Left renal cortex interstitium (tissue), 4 donors: Measurements from ENCODE around the gene PFKFB2. TPM values are rescaled to one million over a fixed set of nuclear protein-coding genes. Genes with fewer than 3 reads are reported as not detected.
"Not testable (repeated sequence)": the region's sequence is repeated elsewhere in the genome, so short reads cannot be mapped to it uniquely, and the experiment has no call there.

Experiments
- DNase-seq, 4 donors: peaks; one replicate each; pipeline ENCODE4 v3.0.0-alpha.2; 2013; ENCODE audit warnings: low read depth in 4 of 4, low spot score in 2 of 4, missing footprints in 1 of 4
- polyA plus RNA-seq, 4 donors: library from polyadenylated mRNA; unstranded; fragments of 120-200 nt; gene quantifications; one replicate each; pipeline ENCODE4 v1.2.1, GENCODE V29; 2013; ENCODE audit not compliant: insufficient read length in 4 of 4

The PFKFB2 gene
- polyA plus RNA-seq, 4 donors = 11.9 to 24.7 (median 17.0) TPM

GRCh38 chr1:207035877-207036551 lies 17.1 kb upstream of the PFKFB2 start:
- no peak for DNase-seq

DNA sequence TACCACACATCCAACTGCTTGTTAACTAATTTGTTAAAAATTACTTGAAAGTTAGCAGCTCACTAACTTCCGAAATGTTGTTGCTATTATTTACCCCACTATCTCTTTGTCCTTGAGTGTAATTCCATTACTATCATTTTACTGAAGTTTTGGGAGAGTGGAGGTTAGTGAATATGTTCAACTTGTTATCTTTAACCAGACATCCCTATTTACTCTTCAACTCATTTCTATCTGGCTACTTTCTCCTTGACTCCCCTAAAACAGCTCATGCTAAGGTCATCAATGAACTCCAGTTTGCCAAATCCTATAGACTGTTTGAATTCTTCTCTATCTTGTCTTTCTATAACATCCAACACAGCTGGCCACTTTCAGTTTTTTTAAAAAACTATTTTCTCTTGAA lies 16.2 kb upstream of the PFKFB2 start:
- DNase-seq = no peak

DNA sequence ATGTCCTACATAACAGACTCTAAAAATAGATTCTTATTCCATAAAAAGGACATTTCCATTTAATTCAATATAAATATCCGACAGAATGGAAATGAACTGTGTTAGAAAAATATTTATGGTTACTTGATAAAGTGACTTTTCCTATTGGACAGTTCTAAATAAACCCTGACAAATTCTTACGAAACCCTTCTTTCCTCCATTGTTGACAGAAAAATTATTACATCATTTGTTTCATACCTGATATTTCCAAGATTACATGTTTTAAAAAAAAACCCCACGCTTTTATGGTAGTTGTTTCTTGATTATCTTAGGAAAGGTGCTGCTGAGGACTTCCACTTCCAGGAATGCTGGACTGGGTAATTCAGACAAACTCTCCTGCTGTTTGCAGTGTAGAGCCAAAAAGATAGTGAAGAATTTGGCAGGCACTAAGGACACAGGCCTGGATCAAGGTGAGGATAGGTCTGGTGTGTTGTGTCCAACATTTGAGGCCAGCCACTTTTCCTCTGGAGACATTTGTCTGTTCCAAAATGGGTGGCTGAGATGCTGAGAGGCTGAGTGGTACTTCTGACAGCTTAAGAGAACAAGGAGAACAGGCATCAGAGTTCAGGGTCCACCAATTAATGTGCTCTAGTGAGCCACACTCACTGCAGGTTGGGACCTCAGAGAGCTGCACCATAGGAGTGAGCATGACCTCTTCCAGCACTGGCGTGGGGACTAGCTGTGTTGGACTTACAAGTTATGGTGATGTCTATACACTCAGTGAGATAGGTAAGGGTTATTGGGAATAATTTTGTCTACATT lies 13.5 kb upstream of the PFKFB2 start:
- no peak for DNase-seq

DNA sequence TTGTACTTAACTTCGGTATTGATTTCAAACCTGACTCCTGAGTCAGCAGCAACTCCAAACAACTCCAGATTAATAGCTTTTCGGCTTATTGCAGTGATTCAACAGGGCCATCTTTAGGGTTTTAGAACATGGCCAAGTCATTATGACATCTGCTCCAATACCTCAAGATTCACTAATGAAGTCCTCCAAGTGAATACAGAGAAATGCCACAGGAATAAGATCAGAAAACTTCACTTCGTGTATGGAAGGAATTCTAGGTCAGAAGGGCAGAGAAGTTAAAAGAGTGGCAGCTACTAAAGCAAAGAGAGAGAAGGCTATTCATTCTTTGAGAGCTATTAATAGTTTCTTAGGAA lies 12.9 kb upstream of the PFKFB2 start:
- DNase-seq = no peak

- not testable (repeated sequence) for DNase-seq
Measured at GRCh38 chr1:207041397-207041796, 11.7 kb upstream of the PFKFB2 start.

GRCh38 chr1:207045453-207045852 lies 7.6 kb upstream of the PFKFB2 start:
- no peak for DNase-seq

DNA sequence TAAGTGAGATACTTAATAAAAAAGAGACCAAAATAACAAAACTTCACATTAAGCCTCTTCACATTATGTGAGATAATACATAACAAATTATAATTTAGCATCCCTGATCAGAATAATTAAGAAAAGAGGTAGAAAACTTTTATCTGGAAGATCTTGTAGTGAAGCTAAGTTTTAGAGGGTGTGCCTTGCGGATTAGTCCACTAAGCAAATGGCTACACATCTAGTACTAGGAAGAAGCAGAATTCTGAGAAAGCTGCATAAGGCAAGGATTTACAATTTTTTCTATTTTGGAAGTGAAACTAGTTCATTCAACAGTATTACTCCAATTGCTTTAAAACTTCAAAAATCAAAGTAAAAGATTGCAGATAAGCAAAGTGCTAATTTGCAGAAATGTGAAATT lies 5.6 kb upstream of the PFKFB2 start:
- no peak for DNase-seq

GRCh38 chr1:207048041-207048440 lies 5.0 kb upstream of the PFKFB2 start:
- no peak for DNase-seq

- no peak for DNase-seq
Measured at GRCh38 chr1:207049054-207049453, 4.0 kb upstream of the PFKFB2 start.

GRCh38 chr1:207049514-207049913 lies 3.6 kb upstream of the PFKFB2 start:
- no peak for DNase-seq

DNA sequence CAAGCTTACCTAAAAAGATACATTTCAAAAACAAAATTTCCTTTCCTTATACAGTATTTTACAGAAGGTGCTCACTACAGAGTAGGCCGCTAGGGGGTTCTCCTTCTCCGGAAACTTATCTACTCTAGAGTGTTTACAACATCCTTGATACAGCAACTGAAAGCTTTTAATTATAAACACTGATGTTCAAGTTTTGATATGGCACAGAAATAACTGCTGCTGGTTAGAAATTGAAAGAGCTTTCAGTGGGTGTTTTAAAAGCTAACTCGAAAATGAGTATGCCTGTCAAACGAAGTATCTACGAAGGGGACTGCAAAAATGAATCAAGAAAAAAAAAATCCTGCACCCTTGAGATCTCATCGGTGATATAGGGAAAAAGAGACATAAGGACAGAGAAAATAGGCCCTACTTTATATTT lies 3.1 kb upstream of the PFKFB2 start:
- DNase-seq = no peak

- DNase-seq = peak; percentile 82 to 93 (median 90)
Measured at GRCh38 chr1:207050480-207051190, 2.4 kb upstream of the PFKFB2 start.

DNA sequence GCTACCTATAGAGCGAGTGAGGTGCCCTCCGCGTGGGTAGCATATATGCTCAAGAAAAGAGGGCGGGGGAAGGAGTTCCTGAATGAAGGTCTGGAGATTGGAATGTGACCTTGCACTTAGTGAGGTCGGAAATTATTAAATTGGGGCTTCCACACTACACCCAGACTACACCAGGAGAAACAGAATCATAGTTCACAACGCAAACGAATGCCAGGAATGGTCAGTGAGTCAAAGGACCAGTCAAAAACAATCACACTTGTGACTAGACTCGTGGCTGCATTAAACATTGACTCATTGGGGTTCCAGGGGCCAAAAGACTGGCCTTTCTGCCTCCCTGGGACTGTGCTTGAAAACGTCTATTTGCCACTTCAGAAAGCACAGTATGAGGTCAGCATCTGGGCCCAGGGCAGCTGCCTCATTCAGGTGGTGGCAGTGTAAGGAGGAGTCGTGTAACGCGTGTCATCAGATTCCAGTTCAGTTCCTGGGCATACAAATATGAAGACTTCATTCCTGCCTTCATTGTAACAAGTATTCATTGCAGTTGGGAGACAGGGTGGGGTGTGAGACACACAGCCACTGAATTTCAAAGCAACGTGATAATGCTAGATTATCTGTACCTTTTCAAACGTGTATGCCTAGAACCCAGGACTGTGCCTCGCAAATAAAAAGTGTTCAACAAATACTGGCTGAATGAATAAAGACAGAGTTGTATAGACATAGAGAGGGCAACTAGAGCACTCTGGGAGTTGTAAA lies 1.7 kb upstream of the PFKFB2 start, which contains the start of gene YOD1:
YOD1 (minus strand) TSS at position 18 of the 753 bp plus-strand sequence. CDS start 178 bp downstream, outside the sequence.
- no peak for DNase-seq

GRCh38 chr1:207054491-207054890 lies 1.4 kb downstream of the PFKFB2 start:
- no peak for DNase-seq

GRCh38 chr1:207055386-207056001 lies 2.4 kb downstream of the PFKFB2 start:
- DNase-seq = no peak

DNA sequence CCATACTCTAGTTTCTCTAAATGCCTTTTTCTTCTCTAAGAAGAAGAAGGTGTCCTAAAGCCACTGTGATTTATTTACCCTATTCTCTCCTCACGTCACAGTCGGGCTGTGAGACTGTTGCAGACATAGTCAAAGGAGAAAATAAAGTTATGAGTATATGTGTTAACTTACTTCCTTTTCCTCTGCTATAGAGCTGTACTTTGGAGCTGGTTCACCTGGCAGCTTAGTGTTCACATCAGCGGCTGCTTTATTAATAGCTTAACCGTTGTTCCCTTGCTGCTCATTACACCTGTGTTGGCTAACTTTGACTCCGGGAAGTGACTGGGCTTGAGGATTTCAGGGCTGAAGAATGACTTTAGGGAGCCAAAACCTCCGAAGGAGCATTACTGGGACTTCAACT lies 3.6 kb downstream of the PFKFB2 start:
- no peak for DNase-seq

DNA sequence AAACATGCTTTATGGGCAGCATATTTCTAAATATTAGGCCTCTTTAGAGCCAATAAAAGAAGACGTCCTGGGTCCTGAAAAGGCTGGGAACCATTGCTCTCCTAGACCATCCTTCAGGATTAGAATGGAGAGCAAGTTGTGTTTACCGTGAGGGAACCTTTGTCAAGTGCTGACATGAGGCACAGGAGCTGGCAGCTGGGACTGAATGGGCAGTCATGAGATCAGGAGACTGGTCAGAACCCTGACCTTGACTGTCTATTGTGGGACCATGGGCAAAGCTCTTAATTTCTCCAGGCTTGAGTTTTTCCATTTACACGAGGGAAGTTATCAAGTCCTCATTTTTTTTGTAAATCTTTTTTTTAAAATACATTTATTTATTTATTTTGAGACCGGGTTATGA lies 5.2 kb downstream of the PFKFB2 start:
- no peak for DNase-seq

DNA sequence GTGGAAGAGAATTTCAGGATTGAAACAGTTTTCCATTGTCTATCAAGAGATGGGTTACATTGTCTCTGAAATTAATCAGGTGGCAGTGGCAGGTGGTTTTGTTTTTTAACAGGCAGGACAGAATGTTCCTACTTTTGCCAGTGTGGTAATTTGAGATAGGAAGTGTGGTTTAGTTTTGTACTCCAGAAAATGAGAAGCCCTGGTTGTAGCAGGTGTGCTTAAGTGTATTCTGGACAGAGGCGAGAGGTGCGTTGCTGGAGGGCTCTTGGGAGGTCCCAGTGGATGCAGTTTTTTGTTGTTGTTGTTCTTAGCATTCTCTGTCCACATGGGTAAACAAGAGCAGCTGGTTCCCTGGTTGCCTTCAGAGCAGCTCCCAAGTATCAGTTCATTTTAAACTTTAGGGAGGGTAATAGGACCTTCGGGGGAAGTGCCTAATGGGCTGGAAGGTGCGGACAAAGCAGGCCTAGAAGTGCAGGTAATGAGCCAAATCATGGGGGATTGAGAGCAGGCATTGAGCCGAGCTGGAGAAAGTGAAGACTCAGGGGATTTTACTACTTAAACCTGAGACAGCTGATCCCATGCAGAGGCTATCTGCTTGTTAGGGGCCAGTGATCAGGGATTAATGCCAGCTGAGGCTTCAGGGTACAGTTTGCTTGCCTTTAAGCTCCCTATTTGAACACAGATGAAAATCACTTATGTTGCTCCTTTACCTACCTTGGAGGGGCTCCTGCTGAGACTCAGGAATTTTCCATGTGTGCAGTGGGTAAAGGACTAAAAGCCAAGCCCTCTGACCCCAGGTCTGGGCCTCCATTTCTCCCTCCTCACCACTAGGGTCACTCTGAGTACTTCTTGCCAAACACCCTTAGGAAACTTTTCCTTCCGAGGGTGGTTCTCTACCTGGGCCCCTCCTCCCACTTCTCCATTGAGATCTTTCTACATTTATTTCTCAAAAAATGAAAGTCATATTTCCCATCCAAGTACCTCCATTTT lies 6.1 kb downstream of the PFKFB2 start:
- DNase-seq = peak in 1 of 4 donors; percentile 24

- no peak for DNase-seq
Measured at GRCh38 chr1:207059881-207060280, 6.8 kb downstream of the PFKFB2 start.
